Memory B cell (primary cell): ENCODE results near the gene CENPP.
"Not testable (repeated sequence)": the region's sequence is repeated elsewhere in the genome, so short reads cannot be mapped to it uniquely, and the experiment has no call there.

ENCODE experiments used
- ATAC-seq: fragments of 150-1000 bp; cut with Tn5 transposase; 2 replicates; pipeline ENCODE4 v1.10.0; 2021; ENCODE audit warnings: low read depth, mild to moderate bottlenecking, moderate library complexity
- DNase-seq, 2 donors: peaks; one replicate each; pipeline ENCODE4 v3.0.0; 2022; ENCODE audit warnings: low spot score in 2 of 2
- H3K27ac Mint-ChIP-seq: one replicate; pipeline ENCODE4 v1.8.0; 2022; ENCODE audit warnings: mild to moderate bottlenecking, moderate library complexity, mixed read lengths
- H3K27me3 Mint-ChIP-seq: one replicate; pipeline ENCODE4 v1.8.0; 2022; ENCODE audit warnings: mixed read lengths
- H3K36me3 Mint-ChIP-seq: one replicate; pipeline ENCODE4 v1.8.0; 2022; ENCODE audit warnings: mild to moderate bottlenecking, mixed read lengths
- H3K4me1 Mint-ChIP-seq: one replicate; pipeline ENCODE4 v1.8.0; 2022; ENCODE audit warnings: mixed read lengths
- H3K4me3 Mint-ChIP-seq: one replicate; pipeline ENCODE4 v1.8.0; 2022; ENCODE audit warnings: mild to moderate bottlenecking, moderate library complexity, mixed read lengths
- H3K9me3 Mint-ChIP-seq: one replicate; pipeline ENCODE4 v1.8.0; 2022; ENCODE audit warnings: mixed read lengths

The CENPP gene

DNA sequence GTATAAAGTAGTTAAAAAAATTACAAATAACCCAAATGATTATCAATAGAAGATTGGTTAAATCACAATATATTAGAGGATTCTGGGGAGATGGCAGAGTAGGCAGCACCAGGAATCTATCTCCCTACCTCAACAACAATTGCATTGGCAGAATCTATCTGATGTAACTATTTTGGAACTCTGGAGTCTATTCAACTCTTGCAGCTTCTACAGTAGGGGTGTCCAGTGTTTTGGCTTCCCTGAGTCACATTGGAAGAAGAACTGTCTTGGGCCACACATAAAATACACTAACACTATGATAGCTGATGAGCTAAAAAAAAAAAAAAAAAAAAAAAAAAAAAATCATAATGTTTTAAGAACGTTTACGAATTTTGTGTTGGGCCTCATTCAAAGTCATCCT, 239.2 kb downstream of the CENPP start:
- Mint-ChIP-seq H3K4me3 (no peak overlapping the region), H3K27ac (no peak overlapping the region), H3K36me3 (peaks cover 6% of the 10 kb centered on the region)

DNA sequence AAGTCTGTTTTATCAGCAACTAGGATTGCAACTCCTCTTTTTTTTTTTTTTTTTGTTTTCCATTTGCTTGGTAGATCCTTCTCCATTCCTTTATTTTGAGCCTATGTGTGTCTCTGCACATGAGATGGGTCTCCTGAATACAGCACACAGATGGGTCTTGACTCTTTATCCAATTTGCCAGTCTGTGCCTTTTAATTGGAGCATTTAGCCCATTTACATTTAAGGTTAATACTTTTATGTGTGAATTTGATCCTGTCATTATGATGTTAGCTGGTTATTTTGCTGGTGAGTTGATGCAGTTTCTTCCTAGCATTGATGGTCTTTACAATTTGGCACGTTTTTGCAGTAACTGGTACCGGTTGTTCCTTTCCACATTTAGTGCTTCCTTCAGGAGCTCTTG, 246.1 kb downstream of the CENPP start:
- DNase-seq, H3K4me1 Mint-ChIP-seq, H3K27ac Mint-ChIP-seq, H3K9me3 Mint-ChIP-seq, ATAC-seq, H3K4me3 Mint-ChIP-seq, H3K27me3 Mint-ChIP-seq, H3K36me3 Mint-ChIP-seq: not testable (repeated sequence)

More for the DNA sequence above, 239.2 kb downstream of the CENPP start:
- no peak for ATAC-seq
- DNase-seq, result no peak
- Mint-ChIP-seq H3K9me3 (peaks cover 5% of the 10 kb centered on the region), H3K4me1 (no peaks in the 10 kb centered on the region), H3K27me3 (no peaks in the 10 kb centered on the region)

DNA sequence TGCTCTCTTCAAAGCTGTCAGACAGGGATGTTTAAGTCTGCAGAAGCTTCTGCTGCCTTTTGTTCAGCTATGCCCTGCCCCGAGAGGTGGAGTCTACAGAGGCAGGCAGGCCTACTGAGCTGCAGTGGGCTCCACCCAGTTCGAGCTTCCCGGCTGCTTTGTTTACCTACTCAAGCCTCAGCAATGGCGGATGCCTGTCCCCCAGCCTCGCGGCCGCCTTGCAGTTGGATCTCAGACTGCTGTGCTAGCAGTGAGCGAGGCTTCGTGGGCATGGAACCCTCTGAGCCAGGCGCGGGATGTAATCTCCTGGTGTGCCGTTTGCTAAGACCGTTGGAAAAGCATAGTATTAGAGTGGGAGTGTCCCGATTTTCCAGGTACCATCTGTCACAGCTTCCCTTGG, 247.9 kb downstream of the CENPP start:
- ATAC-seq, H3K4me1 Mint-ChIP-seq, H3K4me3 Mint-ChIP-seq, H3K27ac Mint-ChIP-seq, H3K9me3 Mint-ChIP-seq, DNase-seq, H3K36me3 Mint-ChIP-seq, H3K27me3 Mint-ChIP-seq: not testable (repeated sequence)

DNA sequence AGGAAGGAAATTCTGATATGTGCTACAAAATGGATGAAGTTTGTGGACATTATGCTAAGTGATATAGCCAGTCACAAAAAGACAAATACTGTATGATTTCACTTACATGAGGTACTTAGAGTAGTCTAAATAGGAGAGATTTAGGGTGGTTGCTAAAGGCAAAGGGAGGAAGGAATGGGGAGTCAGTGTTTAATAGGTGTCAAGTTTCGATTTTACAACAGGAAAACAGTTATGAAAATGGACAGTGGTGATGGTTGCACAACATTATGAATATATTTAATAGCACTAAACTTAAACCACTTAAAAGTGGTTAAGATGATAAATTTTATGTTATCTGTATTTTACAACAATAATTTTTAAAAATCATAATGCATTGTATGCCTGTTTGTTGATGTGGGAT, 250.4 kb downstream of the CENPP start:
- ATAC-seq, result no peak
- Mint-ChIP-seq H3K27ac (no peak overlapping the region), H3K36me3 (peaks cover 5% of the 10 kb centered on the region), H3K4me1 (no peaks in the 10 kb centered on the region), H3K27me3 (no peaks in the 10 kb centered on the region), H3K4me3 (no peak overlapping the region), H3K9me3 (peaks cover 5% of the 10 kb centered on the region)
- no peak for DNase-seq

DNA sequence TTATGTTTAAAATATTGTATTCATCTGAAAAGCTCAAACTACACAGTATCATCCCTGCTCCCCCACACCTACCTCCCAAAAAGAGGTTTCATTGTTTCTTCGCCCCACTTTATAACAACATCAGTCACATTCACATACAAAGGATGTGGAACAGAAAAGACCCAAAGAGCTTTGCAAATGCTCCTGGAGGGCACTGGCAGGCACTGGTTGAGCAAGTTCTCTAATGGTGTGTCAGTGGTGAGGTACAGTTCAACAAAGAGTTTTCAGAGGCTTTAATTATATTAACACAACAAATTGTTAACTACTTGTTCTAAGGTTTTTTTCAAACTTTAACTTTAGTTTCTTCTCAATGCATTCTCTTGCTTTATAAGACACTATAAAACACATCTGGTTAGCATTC, 264.2 kb downstream of the CENPP start:
- Mint-ChIP-seq H3K27ac (no peak overlapping the region), H3K36me3 (peaks cover 6% of the 10 kb centered on the region), H3K4me3 (no peak overlapping the region), H3K4me1 (no peaks in the 10 kb centered on the region), H3K27me3 (no peaks in the 10 kb centered on the region), H3K9me3 (peaks cover 6% of the 10 kb centered on the region)
- ATAC-seq, result no peak
- no peak for DNase-seq

DNA sequence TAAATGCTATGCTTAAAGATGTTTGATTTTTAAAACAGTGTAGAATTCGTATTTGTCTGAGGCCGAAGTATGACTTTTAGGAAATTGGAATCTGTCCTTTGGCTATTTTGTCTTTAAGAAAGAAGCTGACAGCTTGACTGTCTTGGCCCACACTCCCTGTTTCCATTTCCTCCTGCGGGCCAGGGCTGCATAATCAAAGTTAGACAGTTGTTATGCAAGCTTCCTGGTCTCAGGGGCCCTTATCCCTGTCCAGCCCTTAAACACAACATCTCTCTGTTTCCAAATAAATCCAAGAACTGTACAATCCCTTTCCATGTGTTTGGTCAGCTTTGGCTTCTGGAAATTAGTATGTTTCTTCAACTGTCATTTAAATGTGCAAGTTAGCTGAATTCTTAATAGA, 264.6 kb downstream of the CENPP start:
- no peaks in the 10 kb centered on the region for H3K27me3 Mint-ChIP-seq
- no peaks in the 10 kb centered on the region for H3K4me1 Mint-ChIP-seq
- H3K36me3 Mint-ChIP-seq, result peaks cover 6% of the 10 kb centered on the region
- ATAC-seq (no peak), DNase-seq (no peak)
- no peak overlapping the region for H3K4me3 Mint-ChIP-seq
- H3K27ac Mint-ChIP-seq, result no peak overlapping the region
- H3K9me3 Mint-ChIP-seq, result peaks cover 6% of the 10 kb centered on the region

DNA sequence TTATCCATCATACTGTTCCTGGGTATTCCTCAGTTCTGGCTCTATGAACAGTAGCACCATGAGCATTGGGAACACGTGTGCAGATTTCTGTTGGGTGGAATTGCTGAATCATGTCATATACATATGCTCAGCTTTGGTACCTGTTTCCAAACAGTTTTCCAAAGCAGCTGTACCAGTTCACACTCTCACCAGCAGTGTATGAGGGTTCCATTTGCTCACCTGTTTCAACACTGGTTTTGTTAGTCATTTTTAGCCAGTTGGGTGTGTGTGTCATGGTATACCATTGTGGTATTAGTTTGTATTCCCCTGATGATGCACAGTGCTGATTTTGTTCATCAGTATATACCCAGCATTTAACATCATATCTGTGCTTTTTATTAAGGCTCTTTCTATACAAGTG, 266.8 kb downstream of the CENPP start:
- no peaks in the 10 kb centered on the region for H3K4me1 Mint-ChIP-seq
- no peak for DNase-seq
- no peaks in the 10 kb centered on the region for H3K27me3 Mint-ChIP-seq
- no peak overlapping the region for H3K4me3 Mint-ChIP-seq
- no peak overlapping the region for H3K27ac Mint-ChIP-seq
- no peaks in the 10 kb centered on the region for H3K36me3 Mint-ChIP-seq
- no peaks in the 10 kb centered on the region for H3K9me3 Mint-ChIP-seq
- ATAC-seq, result no peak

DNA sequence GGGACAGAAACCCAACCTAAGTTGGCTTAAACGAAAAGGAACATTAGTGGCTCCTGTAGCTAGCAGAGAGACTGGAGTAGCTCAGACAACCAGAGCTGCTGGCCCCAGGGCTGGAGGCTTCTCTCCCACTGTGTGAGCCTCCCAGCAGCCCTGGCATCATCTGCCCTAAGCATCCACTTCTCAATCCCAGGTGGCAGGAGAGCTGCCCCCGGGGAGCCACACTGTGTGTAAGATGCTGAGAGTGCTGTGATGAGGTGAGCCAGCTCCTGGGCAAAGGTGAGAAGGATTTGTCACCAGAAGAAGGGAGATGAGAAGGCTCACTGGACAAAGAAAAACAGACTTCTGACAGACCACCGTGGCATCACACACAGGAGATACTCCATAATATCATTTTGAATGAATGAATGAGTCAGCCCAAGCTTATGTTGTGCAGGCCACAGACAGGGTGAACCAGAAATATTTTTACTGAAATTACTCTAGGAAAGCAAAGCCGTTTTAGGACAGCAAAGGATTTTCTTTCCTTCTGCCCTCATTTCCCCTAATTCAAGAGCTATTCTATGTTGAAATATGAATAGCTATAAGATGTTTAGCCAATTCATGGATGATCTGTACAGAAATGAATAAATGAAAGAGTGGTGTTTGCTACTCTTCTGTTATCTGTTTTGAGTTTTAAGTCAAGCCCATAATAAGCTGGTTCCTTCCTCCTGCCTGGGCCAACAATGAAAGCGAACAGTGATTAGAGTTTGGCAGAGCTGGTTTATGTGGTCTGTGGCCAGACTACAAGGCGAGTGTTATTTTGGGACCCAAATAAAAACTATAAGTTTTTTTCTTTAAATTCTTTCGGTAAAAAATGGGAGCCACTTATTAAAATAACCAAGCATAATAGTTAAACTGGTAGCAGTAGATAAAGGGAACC, 267.5 kb downstream of the CENPP start:
- ATAC-seq (no peak), DNase-seq (no peak)
- H3K36me3 Mint-ChIP-seq, result no peaks in the 10 kb centered on the region
- H3K27me3 Mint-ChIP-seq, result no peaks in the 10 kb centered on the region
- no peaks in the 10 kb centered on the region for H3K4me1 Mint-ChIP-seq
- H3K4me3 Mint-ChIP-seq, result no peak overlapping the region
- no peak overlapping the region for H3K27ac Mint-ChIP-seq
- H3K9me3 Mint-ChIP-seq, result no peaks in the 10 kb centered on the region

DNA sequence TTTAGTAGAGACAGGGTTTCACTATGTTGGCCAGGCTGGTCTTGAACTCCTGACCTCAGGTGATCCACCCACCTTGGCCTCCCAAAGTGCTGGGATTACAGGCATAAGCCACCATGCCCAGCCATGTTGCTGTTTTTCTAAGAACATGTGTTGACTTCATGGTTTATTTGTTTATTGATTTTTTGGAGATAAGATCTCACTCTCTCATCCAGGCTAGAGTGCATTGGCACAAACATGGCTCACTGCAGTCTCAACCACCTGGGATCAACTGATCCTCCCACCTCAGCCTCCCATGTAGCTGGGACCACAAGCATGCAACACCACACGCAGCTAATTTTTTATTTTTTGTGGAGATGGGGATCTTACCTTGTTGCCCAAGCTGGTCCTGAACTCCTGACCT, 269.3 kb downstream of the CENPP start:
- not testable (repeated sequence) for H3K27me3 Mint-ChIP-seq, H3K4me3 Mint-ChIP-seq, H3K27ac Mint-ChIP-seq, H3K4me1 Mint-ChIP-seq, H3K9me3 Mint-ChIP-seq, ATAC-seq, DNase-seq, H3K36me3 Mint-ChIP-seq

- Mint-ChIP-seq H3K36me3 (no peaks in the 10 kb centered on the region), H3K4me1 (no peaks in the 10 kb centered on the region), H3K4me3 (no peak overlapping the region), H3K27ac (no peak overlapping the region), H3K27me3 (no peaks in the 10 kb centered on the region), H3K9me3 (no peaks in the 10 kb centered on the region)
- DNase-seq (no peak), ATAC-seq (no peak)
Measured at GRCh38 chr9:92595930-92596329, 270.2 kb downstream of the CENPP start.

DNA sequence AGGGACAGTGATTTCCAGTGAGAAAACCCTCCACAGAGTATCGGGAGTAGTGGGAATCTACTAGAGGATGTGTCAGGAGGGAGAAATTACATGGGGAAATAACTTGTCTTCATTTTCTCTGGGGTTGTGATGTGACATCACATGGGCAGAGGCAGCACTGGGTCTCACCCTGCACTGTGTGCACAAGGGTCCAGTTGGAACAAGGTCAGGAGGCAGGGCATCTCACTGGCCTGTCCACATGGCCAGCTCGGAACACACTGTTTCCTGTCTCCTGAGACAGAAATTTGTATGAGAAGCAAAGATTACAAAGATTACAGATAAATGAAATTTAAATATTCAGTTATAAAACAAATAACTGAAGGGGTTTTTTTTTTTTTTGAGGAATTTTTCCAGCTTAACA, 272.6 kb downstream of the CENPP start:
- DNase-seq, result no peak
- H3K27me3 Mint-ChIP-seq, result no peaks in the 10 kb centered on the region
- H3K27ac Mint-ChIP-seq, result no peak overlapping the region
- H3K4me1 Mint-ChIP-seq, result no peaks in the 10 kb centered on the region
- ATAC-seq, result no peak
- peaks cover 2% of the 10 kb centered on the region for H3K36me3 Mint-ChIP-seq
- no peak overlapping the region for H3K4me3 Mint-ChIP-seq
- H3K9me3 Mint-ChIP-seq, result peaks cover 2% of the 10 kb centered on the region

GRCh38 chr9:92599938-92600461, 274.2 kb downstream of the CENPP start:
- H3K9me3 Mint-ChIP-seq, result peaks cover 9% of the 10 kb centered on the region
- ATAC-seq (no peak), DNase-seq (no peak)
- no peak overlapping the region for H3K27ac Mint-ChIP-seq
- no peaks in the 10 kb centered on the region for H3K4me1 Mint-ChIP-seq
- H3K36me3 Mint-ChIP-seq, result peaks cover 8% of the 10 kb centered on the region
- no peaks in the 10 kb centered on the region for H3K27me3 Mint-ChIP-seq
- no peak overlapping the region for H3K4me3 Mint-ChIP-seq

DNA sequence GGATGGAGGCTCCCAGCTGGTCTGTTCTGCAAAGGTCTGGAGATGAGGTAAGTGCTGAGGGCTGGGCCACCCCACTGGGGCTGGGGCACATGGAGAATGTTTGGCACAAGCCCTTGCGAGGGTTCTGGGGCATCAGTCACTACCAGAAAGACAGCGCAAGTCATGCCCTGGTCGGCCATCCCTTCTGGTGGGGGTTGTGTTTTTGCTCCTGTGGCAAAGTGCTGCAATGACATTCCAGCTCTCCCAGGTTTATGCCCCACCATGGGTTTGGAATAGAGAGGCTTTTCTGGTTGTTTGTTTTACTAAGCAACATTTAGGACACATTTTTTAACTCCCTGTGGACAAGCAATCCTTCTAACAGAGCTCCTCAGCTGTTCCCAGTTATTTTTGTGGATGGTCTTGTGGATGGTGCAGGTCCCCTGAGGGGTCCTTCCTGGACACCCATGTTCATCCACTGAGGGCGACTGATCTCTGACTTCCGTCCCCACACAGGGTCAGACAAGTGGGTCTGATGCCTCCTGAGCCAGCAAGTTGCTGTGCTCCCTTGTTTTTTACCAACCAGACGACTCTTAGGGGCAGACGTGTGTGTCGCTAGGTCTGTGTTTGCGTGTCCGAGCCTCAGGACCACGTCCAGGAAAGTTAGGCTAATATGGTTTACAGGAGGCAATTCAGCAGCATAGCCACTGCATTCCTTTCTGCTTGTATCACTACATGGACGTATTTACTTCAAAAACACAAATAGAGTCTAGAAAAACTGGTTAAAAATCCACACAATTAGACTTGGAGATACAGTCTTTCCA, 274.9 kb downstream of the CENPP start:
- no peak for DNase-seq
- ATAC-seq, result no peak
- no peak overlapping the region for H3K27ac Mint-ChIP-seq
- peaks cover 8% of the 10 kb centered on the region for H3K36me3 Mint-ChIP-seq
- H3K27me3 Mint-ChIP-seq, result no peaks in the 10 kb centered on the region
- H3K4me3 Mint-ChIP-seq, result no peak overlapping the region
- peaks cover 9% of the 10 kb centered on the region for H3K9me3 Mint-ChIP-seq
- H3K4me1 Mint-ChIP-seq, result no peaks in the 10 kb centered on the region

- Mint-ChIP-seq H3K36me3 (peaks cover 8% of the 10 kb centered on the region), H3K27me3 (no peaks in the 10 kb centered on the region)
- ATAC-seq, result no peak
Measured at GRCh38 chr9:92601451-92601850, 275.7 kb downstream of the CENPP start.

More at GRCh38 chr9:92601451-92601850, 275.7 kb downstream of the CENPP start:
- H3K4me1 Mint-ChIP-seq, result no peaks in the 10 kb centered on the region
- H3K27ac Mint-ChIP-seq, result no peak overlapping the region
- H3K4me3 Mint-ChIP-seq, result no peak overlapping the region
- DNase-seq, result no peak
- H3K9me3 Mint-ChIP-seq, result peaks cover 9% of the 10 kb centered on the region
